WERI-Rb-1 (cell line): ENCODE results near the gene CEP43.
A peak's percentile ranks its signal among the peaks of the same experiment; 100 is the strongest.

Experiments
- DNase-seq: peaks from one replicate; pipeline ENCODE4 v3.0.0-alpha.2; 2020
- H3K27ac ChIP-seq: fragments of 250-450 bp; sonication (Bioruptor Pico); 2 replicates; pipeline ENCODE4 v1.5.1; 2020; ENCODE audit warnings: mild to moderate bottlenecking, moderate library complexity
- H3K27me3 ChIP-seq: fragments of 250-450 bp; sonication (Bioruptor Pico); 2 replicates; pipeline ENCODE4 v1.5.1; 2021; ENCODE audit warnings: mild to moderate bottlenecking, low read depth, moderate library complexity; ENCODE audit not compliant: insufficient read depth, severe bottlenecking
- H3K36me3 ChIP-seq: fragments of 250-450 bp; sonication (Bioruptor Pico); 2 replicates; pipeline ENCODE4 v1.5.1; 2020; ENCODE audit warnings: mild to moderate bottlenecking, moderate library complexity
- H3K4me3 ChIP-seq: 2 replicates; pipeline ENCODE4 v1.5.1; 2011; ENCODE audit warnings: low read depth, mild to moderate bottlenecking, control low read depth, low read length
- H3K9me3 ChIP-seq: fragments of 250-450 bp; sonication (Bioruptor Pico); 2 replicates; pipeline ENCODE4 v1.5.1; 2021; ENCODE audit warnings: mild to moderate bottlenecking, moderate library complexity; ENCODE audit not compliant: severe bottlenecking
- CTCF ChIP-seq: IDR thresholded peaks from 2 replicates; pipeline ENCODE4 v1.5.1; 2011; ENCODE audit warnings: low read depth, mild to moderate bottlenecking, control low read depth, inconsistent platforms, low read length

CEP43 gene

DNA sequence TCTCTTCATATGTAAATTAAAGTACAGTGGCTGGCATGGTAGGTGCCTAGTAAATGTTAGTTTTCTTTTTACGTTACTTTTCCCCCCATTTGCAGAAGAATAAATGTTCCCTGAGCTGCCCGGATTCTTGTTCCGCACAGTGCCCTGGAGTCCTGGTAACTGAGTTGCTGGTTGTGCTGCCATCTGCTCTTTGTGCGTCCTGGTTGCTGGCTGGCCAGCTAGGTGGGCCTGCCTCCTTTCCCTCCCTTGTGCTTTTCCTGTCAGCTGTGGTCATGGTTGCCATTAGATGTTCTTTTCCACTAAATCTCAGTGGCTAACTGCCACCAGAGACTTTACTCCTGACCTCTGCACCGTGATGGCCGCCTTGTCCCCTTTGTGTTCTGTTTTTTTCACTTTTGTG lies 28.6 kb downstream of the CEP43 start:
- Histone ChIP-seq H3K27ac (no peak overlapping the region), H3K4me3 (no peak overlapping the region), H3K9me3 (no peaks in the 10 kb centered on the region), H3K27me3 (no peaks in the 10 kb centered on the region), H3K36me3 (peaks cover 54% of the 10 kb centered on the region)
- no peak for DNase-seq
- TF ChIP-seq CTCF, result no peak

- no peaks in the 10 kb centered on the region for H3K27me3 ChIP-seq
- DNase-seq, result no peak
- no peak overlapping the region for H3K4me3 ChIP-seq
- peaks cover 54% of the 10 kb centered on the region for H3K36me3 ChIP-seq
- H3K9me3 ChIP-seq, result no peaks in the 10 kb centered on the region
- TF ChIP-seq CTCF, result no peak
- no peak overlapping the region for H3K27ac ChIP-seq
Measured at GRCh38 chr6:167030222-167031072, 31.2 kb downstream of the CEP43 start.

- H3K27me3 ChIP-seq, result no peaks in the 10 kb centered on the region
- H3K4me3 ChIP-seq, result no peak overlapping the region
- DNase-seq, result no peak
- no peaks in the 10 kb centered on the region for H3K9me3 ChIP-seq
- peaks cover 54% of the 10 kb centered on the region for H3K36me3 ChIP-seq
- TF ChIP-seq CTCF, result no peak
- H3K27ac ChIP-seq, result no peak overlapping the region
Measured at GRCh38 chr6:167031082-167031709, 32.0 kb downstream of the CEP43 start.

DNA sequence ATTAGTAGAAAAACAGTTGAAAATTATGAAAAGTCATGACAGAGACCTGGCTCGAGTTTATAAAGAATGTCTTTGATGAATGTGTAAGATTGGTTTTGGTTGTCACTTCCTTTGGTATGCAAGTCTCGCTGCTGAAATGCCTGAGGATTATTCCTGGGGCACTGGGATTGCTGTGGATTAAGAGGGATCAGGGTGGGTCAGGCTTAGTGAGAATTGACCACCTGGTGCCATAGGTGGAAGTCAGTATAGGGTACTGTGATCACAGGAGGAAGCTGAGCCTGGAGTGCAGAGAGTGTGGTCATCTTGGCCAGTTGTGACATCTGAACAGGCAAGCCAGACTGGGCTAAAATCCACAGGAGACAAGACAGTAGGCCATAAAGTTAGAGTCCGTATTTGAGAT lies 34.9 kb downstream of the CEP43 start:
- peak; percentile 82 for DNase-seq
- no peaks in the 10 kb centered on the region for H3K9me3 ChIP-seq
- H3K36me3 ChIP-seq, result peaks cover 60% of the 10 kb centered on the region
- no peak overlapping the region for H3K27ac ChIP-seq
- no peak overlapping the region for H3K4me3 ChIP-seq
- no peaks in the 10 kb centered on the region for H3K27me3 ChIP-seq
- TF ChIP-seq CTCF, result no peak

DNA sequence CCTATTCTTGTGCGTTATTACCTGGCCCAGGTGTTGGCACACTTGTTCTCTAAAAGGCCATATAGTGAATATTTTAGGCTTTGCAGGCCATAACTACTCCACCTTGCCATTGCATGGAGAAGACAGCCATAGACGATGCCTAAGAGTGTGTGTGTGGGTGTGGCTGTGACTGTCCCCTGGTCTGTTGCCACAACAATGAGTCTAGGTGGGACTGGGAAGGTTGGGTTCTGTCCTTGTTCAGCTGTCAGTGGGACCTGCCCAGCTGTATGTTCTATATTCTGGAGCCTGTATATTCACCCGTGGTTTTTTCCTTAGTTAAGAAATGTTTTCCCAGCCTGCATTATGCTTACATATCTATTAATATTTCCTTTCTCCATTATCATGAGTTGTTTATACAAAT lies 38.6 kb downstream of the CEP43 start:
- Histone ChIP-seq H3K36me3 (peaks cover 73% of the 10 kb centered on the region), H3K27ac (no peak overlapping the region), H3K9me3 (no peaks in the 10 kb centered on the region), H3K27me3 (no peaks in the 10 kb centered on the region), H3K4me3 (no peak overlapping the region)
- DNase-seq, result no peak
- TF ChIP-seq CTCF, result no peak

DNA sequence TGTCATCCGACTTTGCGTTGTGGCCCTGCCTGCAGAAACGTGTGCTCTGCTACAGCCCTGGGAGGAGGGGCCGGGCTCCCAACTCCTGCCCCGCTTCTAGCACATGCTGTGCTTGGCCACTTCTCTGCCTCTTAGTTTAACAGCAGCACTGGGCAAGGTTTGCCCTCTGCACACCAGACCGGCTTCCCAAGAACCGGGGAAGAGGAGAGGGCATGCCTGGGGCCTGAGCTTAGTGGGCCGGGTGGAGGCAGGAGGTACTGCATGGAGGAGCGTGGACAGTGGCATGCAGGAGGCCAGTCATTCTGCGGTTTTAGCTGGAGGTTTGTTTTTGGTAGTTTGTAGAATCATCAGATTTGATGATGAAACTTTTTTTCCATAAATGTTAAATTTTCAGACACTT lies 45.5 kb downstream of the CEP43 start:
- peak; percentile 17 for DNase-seq
- no peak for TF ChIP-seq CTCF
- Histone ChIP-seq H3K27me3 (no peaks in the 10 kb centered on the region), H3K36me3 (peaks cover 26% of the 10 kb centered on the region), H3K9me3 (no peaks in the 10 kb centered on the region), H3K27ac (no peak overlapping the region), H3K4me3 (no peak overlapping the region)
